Islet of Langerhans (tissue), 1 donor: ENCODE results near the gene KHDRBS2.

Source experiments
- FAIRE-seq: peaks from one replicate; lab custom pipeline; 2011; peaks lifted over from hg19 to GRCh38; lab: Jason Lieb, UNC

Gene KHDRBS2

GRCh38 chr6:62009445-62009844 lies 276.6 kb downstream of the KHDRBS2 start:
- no peak for FAIRE-seq

GRCh38 chr6:61989616-61990015 lies 296.4 kb downstream of the KHDRBS2 start:
- no peak for FAIRE-seq

GRCh38 chr6:61980622-61981021 lies 305.4 kb downstream of the KHDRBS2 start:
- FAIRE-seq, result no peak

- FAIRE-seq, result no peak
These were observed 308.1 kb downstream of the KHDRBS2 start for GRCh38 chr6:61977947-61978346.

- FAIRE-seq, result no peak
These were observed 308.9 kb downstream of the KHDRBS2 start for GRCh38 chr6:61977099-61977498.

GRCh38 chr6:61959196-61959595 lies 326.8 kb downstream of the KHDRBS2 start:
- FAIRE-seq, result no peak

- no peak for FAIRE-seq
These were observed 332.2 kb downstream of the KHDRBS2 start for GRCh38 chr6:61953851-61954250.

- no peak for FAIRE-seq
These were observed 334.4 kb downstream of the KHDRBS2 start for GRCh38 chr6:61951586-61951985.

- FAIRE-seq, result no peak
These were observed 335.2 kb downstream of the KHDRBS2 start for GRCh38 chr6:61950811-61951210.

- no peak for FAIRE-seq
These were observed 336.1 kb downstream of the KHDRBS2 start for GRCh38 chr6:61949971-61950370.

- no peak for FAIRE-seq
These were observed 336.9 kb downstream of the KHDRBS2 start for GRCh38 chr6:61949161-61949560.

GRCh38 chr6:61947311-61947947 lies 338.6 kb downstream of the KHDRBS2 start:
- FAIRE-seq, result no peak

GRCh38 chr6:61940919-61941318 lies 345.1 kb downstream of the KHDRBS2 start:
- FAIRE-seq, result no peak

- FAIRE-seq, result no peak
These were observed 350.7 kb downstream of the KHDRBS2 start for GRCh38 chr6:61935242-61935846.

GRCh38 chr6:61909486-61909885 lies 376.5 kb downstream of the KHDRBS2 start:
- no peak for FAIRE-seq

GRCh38 chr6:61901748-61902147 lies 384.3 kb downstream of the KHDRBS2 start:
- no peak for FAIRE-seq

GRCh38 chr6:61894536-61894935 lies 391.5 kb downstream of the KHDRBS2 start:
- no peak for FAIRE-seq

GRCh38 chr6:61887423-61887822 lies 398.6 kb downstream of the KHDRBS2 start:
- FAIRE-seq, result no peak

- FAIRE-seq, result no peak
These were observed 399.3 kb downstream of the KHDRBS2 start for GRCh38 chr6:61886608-61887259.

- FAIRE-seq, result no peak
These were observed 416.2 kb downstream of the KHDRBS2 start for GRCh38 chr6:61869632-61870400.

GRCh38 chr6:61868507-61869080 lies 417.4 kb downstream of the KHDRBS2 start:
- no peak for FAIRE-seq

- no peak for FAIRE-seq
These were observed 418.4 kb downstream of the KHDRBS2 start for GRCh38 chr6:61867635-61868034.

- no peak for FAIRE-seq
These were observed 428.5 kb downstream of the KHDRBS2 start for GRCh38 chr6:61857541-61857940.
